Endothelial cell of umbilical vein (primary cell): Measurements from ENCODE around the gene GPR180. TPM values are rescaled to one million over a fixed set of nuclear protein-coding genes. Genes with fewer than 3 reads are reported as not detected.
"Not testable (repeated sequence)": the region's sequence is repeated elsewhere in the genome, so short reads cannot be mapped to it uniquely, and the experiment has no call there.

ENCODE experiments used
- BruUV-seq: library from RNA; stranded (reverse); fragments of 400-500 nt; replicated peaks from 2 replicates; lab custom pipeline; 2021; lab: Mats Ljungman, UMichigan
- CTCF ChIA-PET: fragments of 300-600, 350-600 bp; sonication (Branson Sonifier 250); formaldehyde crosslinking; loops from one replicate; lab custom pipeline; 2021; ENCODE audit warnings: antibody characterized with exemption, inconsistent platforms; lab: Charles Lee
- POLR2A ChIA-PET: fragments of 300-600, 350-600 bp; sonication (Branson Sonifier 250); formaldehyde crosslinking; loops from one replicate; lab custom pipeline; 2021; ENCODE audit warnings: antibody characterized with exemption, inconsistent platforms; lab: Charles Lee
- DNase-seq: peaks from one replicate; pipeline ENCODE4 v3.0.0-alpha.2; 2011; ENCODE audit warnings: low read depth, low spot score
- FAIRE-seq: peaks from 2 replicates; lab custom pipeline; 2011; peaks lifted over from hg19 to GRCh38; lab: Jason Lieb, UNC
- H2AFZ ChIP-seq: 2 replicates; pipeline ENCODE4 v1.6.0; 2012; ENCODE audit warnings: low read depth, low read length, control low read depth, inconsistent platforms
- H3K27ac ChIP-seq: 2 replicates; pipeline ENCODE4 v1.5.1; 2011; ENCODE audit warnings: low read depth, mild to moderate bottlenecking, control low read depth, low read length, moderate library complexity; ENCODE audit not compliant: insufficient read depth
- H3K27me3 ChIP-seq, 2 experiments: 2 replicates each; pipeline versions ENCODE4 v1.6.0 to v1.6.1; 2011; ENCODE audit warnings: low read length in 2 of 2, mixed read lengths in 1 of 2; ENCODE audit not compliant: control insufficient read depth in 2 of 2, insufficient read depth in 2 of 2
- H3K36me3 ChIP-seq, 2 experiments: 2 replicates in 1 of 2; 3 replicates in 1 of 2; pipeline ENCODE4 v1.5.1; 2011; ENCODE audit warnings: low read length in 2 of 2, mild to moderate bottlenecking in 1 of 2, moderate library complexity in 1 of 2; ENCODE audit not compliant: control insufficient read depth in 2 of 2, insufficient read depth in 2 of 2; ENCODE audit errors: extremely low read depth in 1 of 2
- H3K4me1 ChIP-seq: 3 replicates; pipeline ENCODE4 v1.5.1; 2011; ENCODE audit warnings: mild to moderate bottlenecking, low read length; ENCODE audit not compliant: control insufficient read depth, insufficient read depth; ENCODE audit errors: extremely low read depth
- H3K4me2 ChIP-seq: 2 replicates; pipeline ENCODE4 v1.6.1; 2011; ENCODE audit warnings: low read length, control low read depth, mixed read lengths; ENCODE audit not compliant: insufficient read depth
- H3K4me3 ChIP-seq, 3 experiments: fragments of 200-600 bp in 1 of 3; sonication (generic), shearing (Covaris generic) in 1 of 3; replicated peaks in 1 of 3; 2 replicates each; pipeline ENCODE4 v1.5.1; 2011 to 2016; ENCODE audit warnings: control low read depth in 3 of 3, low read length in 3 of 3, mild to moderate bottlenecking in 2 of 3, inconsistent platforms in 1 of 3, low read depth in 1 of 3, moderate library complexity in 1 of 3; ENCODE audit not compliant: insufficient read depth in 1 of 3
- H3K79me2 ChIP-seq: 2 replicates; pipeline ENCODE4 v1.6.0; 2012; ENCODE audit warnings: low read length, inconsistent platforms; ENCODE audit not compliant: control insufficient read depth, insufficient read depth
- H3K9ac ChIP-seq: replicated peaks from 2 replicates; pipeline ENCODE3; 2011; ENCODE audit warnings: low read length, control low read depth; ENCODE audit not compliant: insufficient read depth; ENCODE audit errors: extremely low read depth
- H3K9me1 ChIP-seq: replicated peaks from 3 replicates; pipeline ENCODE4 v1.6.0; 2011; ENCODE audit warnings: mild to moderate bottlenecking, low read length; ENCODE audit not compliant: control insufficient read depth, insufficient read depth; ENCODE audit errors: extremely low read depth
- H3K9me3 ChIP-seq: replicated peaks from 2 replicates; pipeline ENCODE4 v1.5.1; 2012; ENCODE audit warnings: low read length, inconsistent platforms; ENCODE audit not compliant: control insufficient read depth, insufficient read depth
- H4K20me1 ChIP-seq: replicated peaks from 2 replicates; pipeline ENCODE3; 2011; ENCODE audit warnings: mild to moderate bottlenecking, low read length; ENCODE audit not compliant: control insufficient read depth, insufficient read depth; ENCODE audit errors: extremely low read depth
- JUN ChIP-seq: IDR thresholded peaks from 2 replicates; pipeline ENCODE4 v1.6.1; 2011; ENCODE audit warnings: borderline replicate concordance, low read depth; ENCODE audit not compliant: insufficient read length, insufficient read depth
- MYC ChIP-seq: IDR thresholded peaks from one replicate; pipeline ENCODE4 v1.6.1; 2011; ENCODE audit warnings: mild to moderate bottlenecking, low read depth, low read length
- POLR2A ChIP-seq: IDR thresholded peaks from 2 replicates; pipeline ENCODE4 v1.6.1; 2012; ENCODE audit warnings: low read depth, mild to moderate bottlenecking, control low read depth, low read length
- POLR2AphosphoS5 ChIP-seq: IDR thresholded peaks from 2 replicates; pipeline ENCODE4 v1.6.1; 2012; ENCODE audit warnings: low read depth, mild to moderate bottlenecking, control low read depth, low read length, moderate library complexity; ENCODE audit not compliant: insufficient read depth
- dilution Hi-C: fragments of 300-500 bp; cut with MboI; formaldehyde crosslinking; loops from one replicate; pipeline ENCODE4 v1.15.0; 2019; ENCODE audit warnings: low sequenced_read_pairs; ENCODE audit not compliant: extremely low pct_ligation_motif_present
- intact Hi-C: fragments of 100-400 bp; cut with micrococcal nuclease; formaldehyde crosslinking; loops from one replicate; pipeline ENCODE4 v1.10.0; 2022
- polyA plus RNA-seq, 4 experiments: library from polyadenylated mRNA; depleted of rRNA in 3 of 4; stranded (reverse) in 3 of 4; unstranded in 1 of 4; fragments of >200 nt; gene quantifications; 2 replicates each; pipeline versions ENCODE4 v1.2.1 to v1.2.3, GENCODE V29; 2011 to 2012; ENCODE audit warnings: missing spikeins in 1 of 4
- total RNA-seq: library from RNA; stranded (reverse); gene quantifications from 2 replicates; pipeline ENCODE4 v1.2.3, GENCODE V29; 2021
- TF ChIP-seq, protein P1 (sequence below): IDR thresholded peaks from 2 replicates; pipeline ENCODE4 v1.6.1; 2011; ENCODE audit not compliant: insufficient read depth, insufficient read length

The GPR180 gene
- total and polyA plus RNA-seq, 2 donors (not counting 3 experiments of a cell fraction or from before 2014, with no cell fraction given) = 3.1 to 8.3 TPM

DNA sequence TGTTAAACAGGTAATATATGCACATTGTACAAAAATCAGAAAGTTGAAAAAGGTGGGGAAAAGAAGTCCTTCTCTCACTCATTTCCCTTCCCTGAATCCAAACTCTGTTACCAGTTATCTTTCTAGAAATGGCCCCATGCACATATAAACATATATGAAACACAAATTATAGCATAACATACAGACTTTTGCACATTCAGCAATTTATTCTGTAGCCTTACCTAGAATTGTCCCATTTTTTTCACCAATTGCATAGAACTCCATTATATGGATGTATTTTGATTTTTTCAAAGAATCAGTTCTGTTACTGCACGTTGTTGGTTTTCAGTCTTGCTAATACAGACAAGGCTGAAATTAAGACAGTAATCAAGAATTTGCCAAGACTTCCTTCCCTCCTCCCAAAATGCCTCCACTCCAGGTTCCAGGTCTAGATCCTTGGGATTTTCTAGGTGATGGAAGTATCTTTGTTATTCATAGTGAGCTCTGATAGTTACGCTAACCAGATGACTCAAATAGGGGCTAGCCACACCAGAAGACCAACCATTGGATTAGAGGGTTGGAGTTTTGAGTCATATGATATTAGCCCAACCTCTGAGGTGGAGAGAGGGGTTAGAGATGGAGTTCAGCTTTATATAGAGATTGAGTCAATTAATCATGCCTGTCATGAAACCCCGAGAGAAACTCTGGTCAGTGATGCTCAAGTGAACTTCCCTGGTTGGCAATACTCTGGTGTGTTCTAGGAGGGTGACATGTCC lies 30.7 kb downstream of the GPR180 start:
- no peaks in the 10 kb centered on the region for H4K20me1 ChIP-seq
- no peaks in the 10 kb centered on the region for H3K36me3 ChIP-seq
- no peak for FAIRE-seq
- dilution Hi-C loops = no loop called here
- no peak for TF ChIP-seq MYC
- no peak for TF ChIP-seq POLR2AphosphoS5
- TF ChIP-seq, protein P1, sequence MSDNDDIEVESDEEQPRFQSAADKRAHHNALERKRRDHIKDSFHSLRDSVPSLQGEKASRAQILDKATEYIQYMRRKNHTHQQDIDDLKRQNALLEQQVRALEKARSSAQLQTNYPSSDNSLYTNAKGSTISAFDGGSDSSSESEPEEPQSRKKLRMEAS = no peak
- no peak for TF ChIP-seq POLR2A
- TF ChIP-seq JUN = no peak
- no peaks in the 10 kb centered on the region for H3K9me1 ChIP-seq
- no peak overlapping the region for H3K4me3 ChIP-seq
- ChIA-PET CTCF (no interaction called here), POLR2A (no interaction called here)
- no peaks in the 10 kb centered on the region for H3K27me3 ChIP-seq
- intact Hi-C loops = no loop called here
- H3K79me2 ChIP-seq = no peaks in the 10 kb centered on the region
- no peak overlapping the region for H3K9ac ChIP-seq
- no peak overlapping the region for H3K27ac ChIP-seq
- no peak for DNase-seq
- no peak overlapping the region for H3K4me2 ChIP-seq
- H2AFZ ChIP-seq = no peak overlapping the region
- H3K4me1 ChIP-seq = no peaks in the 10 kb centered on the region
- H3K9me3 ChIP-seq = no peaks in the 10 kb centered on the region
- BruUV-seq = no TSS peak

DNA sequence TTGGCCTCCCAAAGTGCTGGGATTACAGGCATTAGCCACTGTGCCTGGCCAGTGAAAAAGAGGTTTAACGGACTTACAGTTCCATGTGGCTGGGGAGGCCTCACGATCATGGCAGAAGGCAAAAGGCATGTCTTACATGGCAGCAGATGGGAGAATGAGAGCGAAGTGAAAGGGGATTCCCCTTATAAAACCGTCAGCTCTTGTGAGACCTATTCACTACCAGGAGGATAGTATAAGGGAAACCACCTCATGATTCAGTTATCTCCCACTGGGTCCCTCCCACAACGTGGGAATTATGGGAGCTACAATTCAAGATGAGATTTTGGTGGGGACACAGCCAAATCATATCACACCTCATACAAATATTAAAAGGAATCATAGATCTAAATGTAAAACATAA lies 34.4 kb downstream of the GPR180 start:
- DNase-seq, FAIRE-seq, BruUV-seq, H3K36me3 ChIP-seq, H3K27ac ChIP-seq, H3K27me3 ChIP-seq, H4K20me1 ChIP-seq, intact Hi-C loops, H3K79me2 ChIP-seq, H2AFZ ChIP-seq, H3K4me3 ChIP-seq, dilution Hi-C loops, H3K9ac ChIP-seq, H3K9me3 ChIP-seq, POLR2A ChIA-PET, H3K9me1 ChIP-seq, H3K4me1 ChIP-seq, H3K4me2 ChIP-seq: not testable (repeated sequence)
- CTCF ChIA-PET = interaction anchor here (1.2 to 1.8 kb wide), 3 partner anchors 16 to 520 kb away, joined by 3 to 5 read pairs (median 3); no protein-coding TSS in a partner anchor
